ENCODE measurements around the gene ANXA6.

The ANXA6 gene

GRCh38 chr5:151140686-151141459 lies 16.7 kb downstream of the ANXA6 start:
- TF ChIP-seq CTCF (IDR thresholded peaks at IDR 0.05; ENCODE audit: low read depth, low read length, missing control alignments) = no peak
- no peak for DNase-seq (ENCODE audit: extremely low read depth, low read depth)
- no peak overlapping the region for H3K4me3 ChIP-seq (replicated peaks; ENCODE audit: low read depth, low read length)

- no peak for TF ChIP-seq CTCF (IDR thresholded peaks at IDR 0.05; ENCODE audit: low read depth, low read length, missing control alignments)
- H3K4me3 ChIP-seq (replicated peaks; ENCODE audit: low read depth, low read length) = no peak overlapping the region
- no peak for DNase-seq (ENCODE audit: extremely low read depth, low read depth)
Observed at GRCh38 chr5:151139646-151140045, 17.9 kb downstream of the ANXA6 start.

GRCh38 chr5:151139015-151139414 lies 18.6 kb downstream of the ANXA6 start:
- H3K4me3 ChIP-seq (replicated peaks; ENCODE audit: low read depth, low read length) = no peak overlapping the region
- no peak for DNase-seq (ENCODE audit: extremely low read depth, low read depth)
- TF ChIP-seq CTCF (IDR thresholded peaks at IDR 0.05; ENCODE audit: low read depth, low read length, missing control alignments) = no peak

- TF ChIP-seq CTCF (IDR thresholded peaks at IDR 0.05; ENCODE audit: low read depth, low read length, missing control alignments) = no peak
- no peak overlapping the region for H3K4me3 ChIP-seq (replicated peaks; ENCODE audit: low read depth, low read length)
- DNase-seq (ENCODE audit: extremely low read depth, low read depth) = no peak
Observed at GRCh38 chr5:151138114-151138513, 19.5 kb downstream of the ANXA6 start.

- H3K4me3 ChIP-seq (replicated peaks; ENCODE audit: low read depth, low read length) = no peak overlapping the region
- no peak for DNase-seq (ENCODE audit: extremely low read depth, low read depth)
- no peak for TF ChIP-seq CTCF (IDR thresholded peaks at IDR 0.05; ENCODE audit: low read depth, low read length, missing control alignments)
Observed at GRCh38 chr5:151137067-151137825, 20.3 kb downstream of the ANXA6 start.

GRCh38 chr5:151134228-151134627 lies 23.4 kb downstream of the ANXA6 start:
- TF ChIP-seq CTCF (IDR thresholded peaks at IDR 0.05; ENCODE audit: low read depth, low read length, missing control alignments) = no peak
- DNase-seq (ENCODE audit: extremely low read depth, low read depth) = no peak

More at GRCh38 chr5:151134228-151134627, 23.4 kb downstream of the ANXA6 start:
- no peak overlapping the region for H3K4me3 ChIP-seq (replicated peaks; ENCODE audit: low read depth, low read length)
